GM18519 (cell line): ENCODE data around the gene CHD5.

Experiments used
- ATAC-seq: cut with Tn5 transposase; IDR thresholded peaks from one replicate; pipeline ENCODE4 v1.9.1; 2021; ENCODE audit warnings: mild to moderate bottlenecking, moderate library complexity; ENCODE audit not compliant: unreplicated experiment, low FRiP score

The CHD5 gene

GRCh38 chr1:6158181-6158580 is 21.9 kb downstream of the CHD5 start:
- no peak for ATAC-seq

DNA sequence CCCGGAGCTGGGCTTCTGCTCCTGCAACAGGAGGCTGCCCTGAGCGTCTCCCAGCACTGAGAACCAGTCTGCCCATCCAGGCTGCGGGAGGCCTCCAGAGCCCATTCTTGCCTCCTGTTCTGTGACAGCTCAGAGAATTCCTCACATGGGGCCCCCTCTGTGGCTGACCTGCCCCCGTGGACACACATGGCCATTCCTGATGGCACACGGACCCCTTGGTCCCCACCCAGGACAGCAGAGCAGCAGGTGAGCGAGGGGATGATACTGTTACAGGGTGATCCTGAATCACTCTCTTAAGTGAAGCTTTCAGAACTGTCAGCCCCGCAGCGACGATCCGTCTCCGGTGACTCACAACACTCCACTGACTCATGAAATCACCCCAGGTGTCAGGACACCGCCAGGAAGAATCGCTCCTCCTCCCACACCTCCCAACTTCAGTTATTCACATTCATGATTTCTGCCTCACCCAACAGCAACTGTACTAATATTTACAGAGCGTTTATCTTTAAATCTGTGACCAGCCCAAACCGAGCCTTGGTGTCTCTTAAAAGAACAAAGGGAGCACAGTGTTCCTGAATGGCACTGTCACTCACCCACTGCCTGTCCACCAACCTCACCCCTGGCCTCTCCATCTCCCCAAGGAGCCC is 22.5 kb downstream of the CHD5 start:
- ATAC-seq: no peak

DNA sequence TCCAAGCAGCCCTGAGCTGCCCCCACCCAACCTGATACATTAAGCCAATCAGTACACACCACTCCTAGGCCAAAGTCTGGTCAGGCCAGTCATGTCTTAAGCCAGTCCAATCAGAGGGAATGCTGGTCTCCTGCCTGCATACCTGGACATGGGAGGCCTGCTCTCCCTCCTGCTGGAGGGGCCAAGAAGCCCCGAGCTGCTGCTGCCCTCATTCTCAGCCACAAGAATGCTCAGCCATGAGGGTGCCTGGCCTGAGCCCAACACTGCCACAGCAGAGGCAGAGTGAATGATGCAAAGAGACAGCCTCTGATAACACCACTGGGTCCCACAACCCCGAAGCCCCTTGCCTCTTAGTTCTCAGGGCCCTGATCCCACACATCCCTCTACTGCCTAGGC is 23.0 kb downstream of the CHD5 start:
- no peak for ATAC-seq

DNA sequence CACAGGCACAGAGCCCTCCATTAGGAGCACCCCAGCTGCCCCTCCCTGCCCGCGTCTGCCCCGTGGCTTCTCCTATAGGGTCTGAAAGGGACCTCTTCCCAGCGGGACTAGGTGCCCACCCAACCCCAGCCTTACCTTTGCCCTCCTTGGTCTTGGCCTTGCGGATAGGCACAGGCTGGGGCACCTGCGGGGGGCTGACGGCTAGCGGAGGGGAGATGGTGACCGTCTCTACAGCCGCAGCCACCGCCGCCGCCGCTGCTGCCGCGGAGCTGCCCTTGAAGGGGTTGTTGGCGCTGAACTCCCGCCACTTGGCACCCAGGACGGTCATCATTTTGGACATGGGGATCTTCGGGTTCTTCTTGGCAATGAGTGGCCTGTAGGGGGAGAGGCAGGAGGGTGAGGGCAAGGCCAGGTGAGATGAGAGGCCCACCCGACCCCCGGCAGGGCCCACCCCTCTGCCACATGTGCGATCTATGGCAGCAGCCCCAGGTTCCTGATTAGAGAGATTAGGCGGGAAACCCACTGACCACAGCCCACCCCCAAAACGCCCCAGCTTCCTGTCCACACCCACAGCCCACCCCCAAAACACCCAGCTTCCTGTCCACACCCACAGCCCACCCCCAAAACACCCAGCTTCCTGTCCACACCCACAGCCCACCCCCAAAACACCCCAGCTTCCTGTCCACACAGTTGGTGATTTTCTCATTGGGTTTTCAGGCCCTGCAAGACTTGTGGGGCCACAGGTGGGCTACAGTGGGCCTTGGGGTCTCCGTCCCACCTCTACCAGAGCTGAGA is 25.4 kb downstream of the CHD5 start:
- no peak for ATAC-seq

- ATAC-seq: no peak
These were observed 27.2 kb downstream of the CHD5 start for GRCh38 chr1:6152882-6153281.

DNA sequence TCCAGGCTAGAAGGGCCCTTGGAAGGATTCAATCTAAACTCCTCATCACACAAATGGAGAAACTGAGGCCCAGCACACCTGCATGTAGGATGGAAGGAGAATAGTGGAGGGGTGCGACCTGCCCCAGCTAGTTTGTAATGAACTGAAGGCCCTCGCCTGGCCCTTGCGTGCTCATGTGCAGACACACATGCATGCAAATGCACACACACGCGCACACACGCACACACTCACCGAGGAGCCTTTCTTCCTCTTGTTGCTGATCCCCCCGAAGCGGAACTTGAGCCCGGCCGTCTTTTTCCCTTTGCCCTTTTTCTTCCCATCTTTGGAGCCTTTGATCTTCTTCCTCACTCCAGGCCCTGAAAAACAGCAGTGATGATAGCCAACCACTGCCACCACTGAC is 27.9 kb downstream of the CHD5 start:
- ATAC-seq: no peak

DNA sequence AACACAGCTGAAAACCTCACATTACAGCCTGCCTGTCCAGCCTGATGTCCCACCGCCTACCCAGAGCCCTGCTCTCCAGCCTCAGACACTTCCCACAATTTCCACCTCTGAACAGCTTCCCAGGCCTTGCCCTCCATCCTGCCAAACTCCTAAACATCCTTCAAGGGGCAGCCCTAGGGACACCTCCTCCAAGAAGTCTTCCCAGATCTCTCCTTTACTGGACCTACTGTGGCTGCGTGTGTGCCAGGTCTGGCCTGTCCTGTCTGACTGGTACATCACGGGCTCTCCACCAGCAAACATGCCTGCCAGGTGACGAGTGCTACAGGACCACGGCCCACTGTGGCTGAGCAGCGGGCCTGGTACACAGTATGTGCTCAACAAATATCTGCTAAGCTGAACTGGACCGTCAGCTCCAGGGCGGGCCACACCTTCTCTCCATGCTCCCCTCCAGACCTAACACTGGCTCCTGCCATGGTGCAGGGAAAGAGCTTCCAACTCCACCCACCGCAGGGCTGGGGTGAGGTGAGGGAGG is 28.8 kb downstream of the CHD5 start:
- ATAC-seq: no peak

DNA sequence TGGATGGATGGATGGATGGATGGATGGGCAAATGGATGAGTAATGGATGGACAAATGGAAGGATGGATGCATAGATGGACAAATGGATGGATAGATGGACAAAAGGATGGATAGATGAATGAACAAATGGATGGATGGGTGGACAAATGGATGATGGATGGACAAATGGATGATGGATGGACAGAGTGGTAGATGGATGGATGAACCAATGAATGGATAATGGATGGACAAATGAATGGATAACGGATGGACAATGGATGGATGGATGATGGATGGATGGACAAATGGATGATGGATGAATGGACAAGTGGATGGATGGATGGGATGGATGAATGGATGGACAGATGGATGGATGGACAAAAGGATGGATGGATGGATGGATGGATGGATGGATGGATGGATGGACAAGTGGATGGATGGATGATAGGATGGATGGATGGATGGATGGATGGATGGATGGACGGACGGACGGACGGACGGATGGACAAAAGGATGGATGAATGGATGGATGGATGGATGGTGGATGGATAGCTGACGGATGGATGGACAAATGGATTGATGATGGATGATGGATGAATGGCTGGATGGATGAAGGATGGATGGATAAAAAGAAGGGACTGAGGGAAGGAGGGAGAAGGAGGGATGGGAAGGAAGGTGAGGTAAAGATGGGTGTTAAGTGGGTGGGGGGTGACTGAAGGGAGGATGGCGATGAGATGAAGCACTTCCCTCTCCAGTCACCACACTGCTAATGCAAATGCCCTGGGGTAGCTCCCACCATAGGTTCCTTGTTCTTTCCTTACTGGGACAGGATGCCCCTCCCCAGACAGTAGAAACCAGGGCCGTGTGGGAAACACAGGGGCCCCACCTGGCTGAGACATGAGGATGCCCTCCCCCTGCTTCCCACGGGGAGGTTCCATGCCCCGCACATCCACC is 29.8 kb downstream of the CHD5 start:
- no peak for ATAC-seq

DNA sequence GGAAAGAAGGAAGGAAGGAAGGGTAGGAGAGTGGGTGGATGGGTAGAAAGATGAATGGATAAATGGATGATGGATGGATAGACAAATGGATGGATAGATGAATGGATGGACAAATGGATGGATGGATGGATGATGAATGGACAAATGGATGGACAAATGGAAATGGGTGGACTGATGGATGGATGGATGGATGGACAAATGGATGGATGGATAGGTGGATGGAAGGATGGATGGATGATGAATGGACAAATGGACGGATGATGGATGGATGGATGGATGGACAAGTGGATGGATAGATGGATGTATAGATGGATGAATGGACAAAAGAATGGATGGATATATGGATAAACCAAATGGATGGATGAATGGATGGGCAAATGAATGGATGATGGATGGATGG is 30.5 kb downstream of the CHD5 start:
- ATAC-seq: no peak

DNA sequence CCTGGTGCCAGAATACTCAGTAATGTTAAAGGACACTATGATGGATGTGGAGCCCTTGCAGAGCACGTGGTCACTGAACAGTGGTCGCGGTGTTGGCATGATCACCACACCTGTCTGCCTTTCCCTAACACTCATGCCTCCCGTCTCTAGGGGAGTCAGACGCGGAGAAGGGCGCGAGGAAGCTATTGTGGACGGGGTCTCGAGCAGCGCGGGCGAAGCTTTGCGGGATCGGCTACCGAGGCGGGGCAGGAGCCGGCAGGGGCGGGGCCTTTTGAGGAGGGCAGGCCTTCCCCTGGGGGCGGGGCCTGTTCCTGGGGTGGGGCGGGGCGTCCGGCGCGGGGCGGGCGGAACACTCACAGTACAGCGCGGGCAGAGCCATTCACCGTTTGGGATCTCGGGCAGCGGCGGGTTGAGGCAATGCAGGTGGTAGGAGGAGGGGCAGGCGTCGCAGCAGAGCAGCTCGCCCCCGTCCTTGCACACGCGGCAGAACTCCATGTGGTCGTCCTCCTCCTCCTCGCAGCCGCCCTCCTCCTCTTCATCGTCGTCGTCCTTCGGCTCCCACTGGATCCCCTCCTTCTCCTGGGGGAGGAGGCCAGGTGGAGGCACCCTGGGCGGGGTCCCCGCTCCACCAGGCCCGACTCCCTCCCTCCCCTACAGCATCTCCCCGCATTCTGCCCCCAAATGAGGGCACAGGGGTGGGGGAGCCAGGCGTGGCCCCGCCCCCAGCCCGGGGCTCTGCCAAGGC is 31.5 kb downstream of the CHD5 start:
- no peak for ATAC-seq

- ATAC-seq: no peak
These were observed 34.2 kb downstream of the CHD5 start for GRCh38 chr1:6145864-6146410.

GRCh38 chr1:6145396-6145750 is 34.7 kb downstream of the CHD5 start:
- ATAC-seq: no peak

GRCh38 chr1:6144647-6145395 is 35.3 kb downstream of the CHD5 start:
- ATAC-seq: no peak

GRCh38 chr1:6144175-6144574 is 35.9 kb downstream of the CHD5 start:
- no peak for ATAC-seq

DNA sequence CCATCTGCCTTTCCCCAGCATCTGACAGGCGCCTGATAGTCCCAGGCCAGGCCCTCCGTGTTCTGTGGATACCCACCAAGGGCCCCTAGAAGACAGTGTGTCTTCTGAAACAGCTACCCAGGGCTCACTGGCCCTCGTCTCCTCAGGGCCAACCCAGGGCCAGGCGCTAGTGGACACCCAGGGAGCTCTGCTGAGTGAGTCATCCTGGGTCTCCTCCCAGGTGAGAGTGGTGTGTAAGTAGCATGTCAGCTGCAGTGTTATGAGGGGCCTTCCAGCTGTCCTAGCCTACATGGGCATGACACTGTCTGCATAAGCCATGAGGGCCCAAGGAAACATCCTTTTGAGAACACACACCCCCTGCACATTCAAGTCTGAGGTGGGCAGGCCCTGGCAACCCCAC is 36.7 kb downstream of the CHD5 start:
- no peak for ATAC-seq

DNA sequence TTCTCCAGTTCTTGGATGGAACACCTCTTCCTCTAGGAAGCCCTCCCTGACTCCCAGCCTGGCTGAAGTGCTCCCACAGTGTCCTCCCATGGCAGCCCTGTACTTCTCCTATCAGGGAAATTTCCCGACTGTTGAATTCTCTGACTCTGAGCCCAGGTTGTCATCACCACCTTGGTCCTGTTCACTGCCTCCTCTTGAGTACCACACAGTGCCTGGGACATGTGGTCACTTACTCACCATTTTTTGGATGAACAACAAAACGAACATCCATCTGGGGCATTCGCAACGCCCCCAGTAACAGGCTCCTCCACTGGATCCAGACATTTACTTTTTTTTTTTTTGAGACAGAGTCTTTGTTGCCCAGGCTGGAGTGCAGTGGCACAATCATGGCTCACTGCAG is 37.4 kb downstream of the CHD5 start:
- no peak for ATAC-seq

- ATAC-seq: no peak
These were observed 38.0 kb downstream of the CHD5 start for GRCh38 chr1:6142036-6142621.

DNA sequence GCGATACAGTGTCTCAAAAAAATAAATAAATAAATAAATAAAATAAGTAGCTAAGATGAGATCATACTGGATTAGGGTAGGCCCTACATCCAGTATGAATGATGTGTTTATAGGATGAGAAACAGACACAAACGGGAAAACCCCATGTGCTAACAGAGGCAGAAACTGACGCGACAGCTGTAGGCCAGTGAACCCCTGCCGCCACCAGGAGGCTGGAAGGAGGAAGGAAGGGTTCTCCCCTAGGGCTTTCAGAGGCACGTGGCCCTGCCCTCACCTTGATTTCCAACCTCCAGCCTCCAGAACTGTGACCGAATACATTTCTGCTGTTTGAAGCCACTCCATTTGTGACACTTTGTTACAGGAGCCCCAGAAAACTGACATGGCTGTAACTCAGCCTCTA is 38.5 kb downstream of the CHD5 start:
- no peak for ATAC-seq

GRCh38 chr1:6140413-6140812 is 39.7 kb downstream of the CHD5 start:
- ATAC-seq: no peak
